ENCODE results near the gene PCDHGB1. TPM values are rescaled to one million over a fixed set of nuclear protein-coding genes. Genes with fewer than 3 reads are reported as not detected.

Gene PCDHGB1
- total RNA-seq, 1 experiment from 2014 or later, result 0.15 TPM

DNA sequence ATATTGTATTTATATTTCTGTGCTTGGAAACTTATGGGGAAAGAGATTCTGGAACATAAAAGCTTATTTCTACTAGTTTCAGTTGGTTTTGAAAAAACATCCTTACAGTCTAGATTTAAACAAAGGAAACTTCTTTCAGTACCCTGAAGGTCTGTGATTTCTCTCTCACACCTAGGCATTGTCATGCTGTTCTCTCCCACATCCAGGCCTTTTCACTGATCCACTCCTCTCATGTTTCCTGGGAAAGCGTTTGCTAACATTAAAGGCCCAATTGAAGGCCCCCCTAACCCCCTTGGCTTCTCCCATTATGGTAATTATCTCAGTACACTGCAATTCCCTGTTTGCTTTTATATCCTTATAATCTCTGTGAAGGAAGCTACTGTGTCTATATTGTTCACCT, 7.1 kb upstream of the PCDHGB1 start:
- H3K27me3 ChIP-seq (ENCODE audit: insufficient read depth, low read length), result no peaks in the 10 kb centered on the region
- intact Hi-C loops (cut with micrococcal nuclease), result no loop called here
- CTCF ChIA-PET, result no interaction called here
- H3K4me3 ChIP-seq (replicated peaks in 1 of 2; ENCODE audit: low read depth in 1 of 2, low read length in 2 of 2), result no peak overlapping the region
- DNase-seq (ENCODE audit: low read depth, low spot score) (no peak), ATAC-seq (no peak)
- H3K4me1 ChIP-seq (ENCODE audit: control insufficient read depth in 1 of 2, insufficient read depth in 2 of 2, low read length in 2 of 2), result no peaks in the 10 kb centered on the region
- no peak overlapping the region for H3K9ac ChIP-seq (ENCODE audit: low read length)
- H3K9me3 ChIP-seq (ENCODE audit: control insufficient read depth in 1 of 2, insufficient read depth in 1 of 2, low read depth in 1 of 2, low read length in 2 of 2), result peaks cover 4% of the 10 kb centered on the region in 2 experiments; a peak in 2 of 4 replicates
- H3K79me2 ChIP-seq (ENCODE audit: insufficient read depth, low read length), result no peaks in the 10 kb centered on the region
- no peak overlapping the region for H3K4me2 ChIP-seq (ENCODE audit: low read length)
- no peak overlapping the region for H3K27ac ChIP-seq (ENCODE audit: low read depth, low read length)
- POLR2A ChIA-PET, result no interaction called here
- no peaks in the 10 kb centered on the region for H3K36me3 ChIP-seq (ENCODE audit: control insufficient read depth in 1 of 2, insufficient read depth in 2 of 2, low read length in 2 of 2)
- TF ChIP-seq, protein P1, sequence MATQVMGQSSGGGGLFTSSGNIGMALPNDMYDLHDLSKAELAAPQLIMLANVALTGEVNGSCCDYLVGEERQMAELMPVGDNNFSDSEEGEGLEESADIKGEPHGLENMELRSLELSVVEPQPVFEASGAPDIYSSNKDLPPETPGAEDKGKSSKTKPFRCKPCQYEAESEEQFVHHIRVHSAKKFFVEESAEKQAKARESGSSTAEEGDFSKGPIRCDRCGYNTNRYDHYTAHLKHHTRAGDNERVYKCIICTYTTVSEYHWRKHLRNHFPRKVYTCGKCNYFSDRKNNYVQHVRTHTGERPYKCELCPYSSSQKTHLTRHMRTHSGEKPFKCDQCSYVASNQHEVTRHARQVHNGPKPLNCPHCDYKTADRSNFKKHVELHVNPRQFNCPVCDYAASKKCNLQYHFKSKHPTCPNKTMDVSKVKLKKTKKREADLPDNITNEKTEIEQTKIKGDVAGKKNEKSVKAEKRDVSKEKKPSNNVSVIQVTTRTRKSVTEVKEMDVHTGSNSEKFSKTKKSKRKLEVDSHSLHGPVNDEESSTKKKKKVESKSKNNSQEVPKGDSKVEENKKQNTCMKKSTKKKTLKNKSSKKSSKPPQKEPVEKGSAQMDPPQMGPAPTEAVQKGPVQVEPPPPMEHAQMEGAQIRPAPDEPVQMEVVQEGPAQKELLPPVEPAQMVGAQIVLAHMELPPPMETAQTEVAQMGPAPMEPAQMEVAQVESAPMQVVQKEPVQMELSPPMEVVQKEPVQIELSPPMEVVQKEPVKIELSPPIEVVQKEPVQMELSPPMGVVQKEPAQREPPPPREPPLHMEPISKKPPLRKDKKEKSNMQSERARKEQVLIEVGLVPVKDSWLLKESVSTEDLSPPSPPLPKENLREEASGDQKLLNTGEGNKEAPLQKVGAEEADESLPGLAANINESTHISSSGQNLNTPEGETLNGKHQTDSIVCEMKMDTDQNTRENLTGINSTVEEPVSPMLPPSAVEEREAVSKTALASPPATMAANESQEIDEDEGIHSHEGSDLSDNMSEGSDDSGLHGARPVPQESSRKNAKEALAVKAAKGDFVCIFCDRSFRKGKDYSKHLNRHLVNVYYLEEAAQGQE (IDR thresholded peaks at IDR 0.05; ENCODE audit: low read depth), result no peak
- TF ChIP-seq CBX3 (IDR thresholded peaks at IDR 0.05; ENCODE audit: low read depth), result no peak
- TF ChIP-seq YY1 (IDR thresholded peaks at IDR 0.05; ENCODE audit: extremely low read depth, insufficient replicate concordance, low read depth, low read length), result no peak
- TF ChIP-seq, protein P2, sequence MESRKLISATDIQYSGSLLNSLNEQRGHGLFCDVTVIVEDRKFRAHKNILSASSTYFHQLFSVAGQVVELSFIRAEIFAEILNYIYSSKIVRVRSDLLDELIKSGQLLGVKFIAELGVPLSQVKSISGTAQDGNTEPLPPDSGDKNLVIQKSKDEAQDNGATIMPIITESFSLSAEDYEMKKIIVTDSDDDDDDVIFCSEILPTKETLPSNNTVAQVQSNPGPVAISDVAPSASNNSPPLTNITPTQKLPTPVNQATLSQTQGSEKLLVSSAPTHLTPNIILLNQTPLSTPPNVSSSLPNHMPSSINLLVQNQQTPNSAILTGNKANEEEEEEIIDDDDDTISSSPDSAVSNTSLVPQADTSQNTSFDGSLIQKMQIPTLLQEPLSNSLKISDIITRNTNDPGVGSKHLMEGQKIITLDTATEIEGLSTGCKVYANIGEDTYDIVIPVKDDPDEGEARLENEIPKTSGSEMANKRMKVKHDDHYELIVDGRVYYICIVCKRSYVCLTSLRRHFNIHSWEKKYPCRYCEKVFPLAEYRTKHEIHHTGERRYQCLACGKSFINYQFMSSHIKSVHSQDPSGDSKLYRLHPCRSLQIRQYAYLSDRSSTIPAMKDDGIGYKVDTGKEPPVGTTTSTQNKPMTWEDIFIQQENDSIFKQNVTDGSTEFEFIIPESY (IDR thresholded peaks at IDR 0.05; ENCODE audit: extremely low read depth, insufficient replicate concordance, low read length), result no peak
- no peak for TF ChIP-seq EZH2phosphoT487 (IDR thresholded peaks at IDR 0.05; ENCODE audit: borderline replicate concordance)
- TF ChIP-seq SP1 (IDR thresholded peaks at IDR 0.05; ENCODE audit: low read depth), result no peak
- TF ChIP-seq CEBPB (IDR thresholded peaks at IDR 0.05; ENCODE audit: low read depth), result no peak
- TF ChIP-seq SRF (IDR thresholded peaks at IDR 0.05; ENCODE audit: low read depth), result no peak
- no peak for TF ChIP-seq FOSL1 (IDR thresholded peaks at IDR 0.05; ENCODE audit: low read depth)
- TF ChIP-seq, protein P3, sequence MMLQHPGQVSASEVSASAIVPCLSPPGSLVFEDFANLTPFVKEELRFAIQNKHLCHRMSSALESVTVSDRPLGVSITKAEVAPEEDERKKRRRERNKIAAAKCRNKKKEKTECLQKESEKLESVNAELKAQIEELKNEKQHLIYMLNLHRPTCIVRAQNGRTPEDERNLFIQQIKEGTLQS (IDR thresholded peaks at IDR 0.05), result no peak
- TF ChIP-seq RAD21 (IDR thresholded peaks at IDR 0.05; ENCODE audit: low read depth), result no peak
- TF ChIP-seq EGR1 (IDR thresholded peaks at IDR 0.05; ENCODE audit: low read depth), result no peak
- H3K9me2 ChIP-seq (ENCODE audit: insufficient read depth), result no peaks in the 10 kb centered on the region
- no peaks in the 10 kb centered on the region for H4K20me1 ChIP-seq (ENCODE audit: insufficient read depth)
- BruUV-seq (replicated peaks), result no TSS peak
- RAD21 ChIA-PET (ENCODE audit: low non-redundant PET in 1 of 2, low total read pairs in 2 of 2, uncharacterized antibody in 2 of 2, unreplicated experiment in 2 of 2), result no interaction called here
- H2AFZ ChIP-seq (ENCODE audit: low read depth, low read length, poor library complexity, severe bottlenecking), result no peak overlapping the region
